Ascending aorta (tissue), 2 donors: ENCODE measurements around the gene MED14. TPM values are rescaled to one million over a fixed set of nuclear protein-coding genes. Genes with fewer than 3 reads are reported as not detected.

ENCODE experiments used
- DNase-seq, 2 donors: peaks; one replicate each; pipeline ENCODE4 v3.0.0-alpha.2; 2019; ENCODE audit warnings: low spot score in 2 of 2
- H3K27ac ChIP-seq, 2 donors: fragments of 200-600 bp; sonication (generic); one replicate each; pipeline ENCODE4 v1.5.1; 2016 to 2017; ENCODE audit warnings: mild to moderate bottlenecking in 1 of 2
- H3K27me3 ChIP-seq: fragments of 200-600 bp; sonication (generic); one replicate; pipeline ENCODE4 v1.5.1; 2017
- H3K36me3 ChIP-seq, 2 donors: fragments of 200-600 bp; sonication (generic); one replicate each; pipeline ENCODE4 v1.5.1; 2016
- H3K4me1 ChIP-seq, 2 donors: fragments of 200-600 bp; sonication (generic); one replicate each; pipeline ENCODE4 v1.5.1; 2016 to 2017; ENCODE audit warnings: mild to moderate bottlenecking in 1 of 2
- H3K4me3 ChIP-seq, 2 donors: fragments of 200-600 bp; sonication (generic); one replicate each; pipeline ENCODE4 v1.5.1; 2016 to 2017; ENCODE audit warnings: mild to moderate bottlenecking in 1 of 2
- H3K9me3 ChIP-seq, 2 donors: fragments of 200-600 bp; sonication (generic); one replicate each; pipeline ENCODE4 v1.5.1; 2016
- intact Hi-C: fragments of 100-400 bp; cut with DNase I; formaldehyde crosslinking; loops from one replicate; pipeline ENCODE4 v1.15.1; 2023
- total RNA-seq: library from RNA; depleted of rRNA; stranded (reverse); fragments of >200 nt; gene quantifications from one replicate; pipeline ENCODE4 v1.1.0, GENCODE V29; 2016
- TF ChIP-seq, protein P1 (sequence below), 3 experiments: fragments of 200-600 bp in 2 of 3; fragments of 450-650 bp in 1 of 3; sonication (generic) in 2 of 3; IDR thresholded peaks; one replicate each; pipeline ENCODE4 v1.5.1; 2016 to 2019; ENCODE audit warnings: antibody characterized with exemption in 3 of 3, mild to moderate bottlenecking in 1 of 3, moderate library complexity in 1 of 3

Gene MED14
- total RNA-seq, 1 donor from 2014 or later, result 10.5 TPM

DNA sequence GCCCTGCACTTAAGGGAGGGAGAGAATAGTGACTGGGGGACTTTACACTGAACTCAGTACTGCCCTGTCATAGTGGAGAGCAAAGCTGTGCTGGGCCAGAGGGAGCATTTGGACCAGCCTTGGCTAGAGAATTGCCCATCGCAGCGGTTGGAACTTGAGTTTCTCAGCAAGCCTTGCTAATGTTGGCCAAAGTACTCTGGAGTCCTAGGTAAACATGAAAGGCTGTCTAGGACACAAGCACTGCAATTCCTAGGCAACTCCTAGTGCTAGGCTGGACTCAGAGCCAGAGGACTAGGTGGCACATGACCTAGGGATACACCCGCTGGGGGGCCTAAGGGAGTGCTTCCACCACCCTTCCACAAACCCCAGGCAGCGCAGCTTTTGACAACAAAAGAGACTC lies 15.0 kb downstream of the MED14 start:
- DNase-seq, result no peak
- TF ChIP-seq, protein P1, sequence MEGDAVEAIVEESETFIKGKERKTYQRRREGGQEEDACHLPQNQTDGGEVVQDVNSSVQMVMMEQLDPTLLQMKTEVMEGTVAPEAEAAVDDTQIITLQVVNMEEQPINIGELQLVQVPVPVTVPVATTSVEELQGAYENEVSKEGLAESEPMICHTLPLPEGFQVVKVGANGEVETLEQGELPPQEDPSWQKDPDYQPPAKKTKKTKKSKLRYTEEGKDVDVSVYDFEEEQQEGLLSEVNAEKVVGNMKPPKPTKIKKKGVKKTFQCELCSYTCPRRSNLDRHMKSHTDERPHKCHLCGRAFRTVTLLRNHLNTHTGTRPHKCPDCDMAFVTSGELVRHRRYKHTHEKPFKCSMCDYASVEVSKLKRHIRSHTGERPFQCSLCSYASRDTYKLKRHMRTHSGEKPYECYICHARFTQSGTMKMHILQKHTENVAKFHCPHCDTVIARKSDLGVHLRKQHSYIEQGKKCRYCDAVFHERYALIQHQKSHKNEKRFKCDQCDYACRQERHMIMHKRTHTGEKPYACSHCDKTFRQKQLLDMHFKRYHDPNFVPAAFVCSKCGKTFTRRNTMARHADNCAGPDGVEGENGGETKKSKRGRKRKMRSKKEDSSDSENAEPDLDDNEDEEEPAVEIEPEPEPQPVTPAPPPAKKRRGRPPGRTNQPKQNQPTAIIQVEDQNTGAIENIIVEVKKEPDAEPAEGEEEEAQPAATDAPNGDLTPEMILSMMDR (IDR thresholded peaks at IDR 0.05), result no peak
- Histone ChIP-seq H3K9me3 (no peaks in the 10 kb centered on the region), H3K36me3 (no peaks in the 10 kb centered on the region), H3K4me1 (no peaks in the 10 kb centered on the region), H3K27ac (peak overlapping the region in 1 of 2 donors; percentile 16), H3K27me3 (no peaks in the 10 kb centered on the region), H3K4me3 (no peak overlapping the region)
- intact Hi-C loops, result no loop called here

DNA sequence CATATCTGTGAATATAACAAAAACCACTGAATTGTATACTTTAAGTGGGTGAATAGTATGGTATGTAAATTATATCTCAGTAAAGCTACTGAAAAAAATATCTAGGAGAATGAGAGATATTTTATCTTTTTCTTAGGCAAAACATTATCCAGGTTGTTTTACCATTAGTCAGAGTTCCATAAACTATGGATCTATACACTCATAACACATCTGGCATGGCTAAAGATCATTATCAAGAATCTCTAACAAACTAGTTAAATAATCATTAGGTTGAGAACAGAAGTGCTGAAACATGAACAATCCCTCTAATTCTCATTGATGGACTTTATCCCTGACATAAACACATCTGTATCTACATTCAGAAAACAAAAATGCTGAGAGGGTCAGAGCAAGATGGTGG lies 15.6 kb downstream of the MED14 start:
- intact Hi-C loops, result no loop called here
- TF ChIP-seq, protein P1 (IDR thresholded peaks at IDR 0.05), result no peak

DNA sequence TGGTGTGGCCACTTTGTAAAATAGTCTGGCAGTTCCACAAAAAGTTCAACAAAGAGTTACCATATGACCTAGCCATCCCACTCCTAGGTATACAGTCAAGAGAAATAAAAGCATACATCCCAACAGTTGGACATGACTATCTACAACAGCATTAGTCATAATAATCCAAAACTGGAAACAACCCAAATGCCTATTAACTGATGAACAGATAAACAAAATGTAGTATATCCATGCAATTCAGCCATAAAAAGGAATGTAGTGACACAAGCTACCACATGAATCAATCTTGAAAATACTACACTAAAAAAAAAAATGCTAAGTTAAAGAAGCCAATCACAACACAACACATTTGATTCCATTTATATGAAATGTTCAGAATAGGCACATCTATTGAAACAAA lies 16.1 kb downstream of the MED14 start:
- DNase-seq, result no peak
- TF ChIP-seq, protein P1 (IDR thresholded peaks at IDR 0.05), result no peak
- Histone ChIP-seq H3K4me1 (no peaks in the 10 kb centered on the region), H3K27ac (no peak overlapping the region), H3K4me3 (no peak overlapping the region), H3K9me3 (no peaks in the 10 kb centered on the region), H3K27me3 (no peaks in the 10 kb centered on the region), H3K36me3 (no peaks in the 10 kb centered on the region)
- intact Hi-C loops, result no loop called here

More for the DNA sequence above, 15.6 kb downstream of the MED14 start:
- no peak for DNase-seq
- Histone ChIP-seq H3K27ac (no peak overlapping the region), H3K27me3 (no peaks in the 10 kb centered on the region), H3K36me3 (no peaks in the 10 kb centered on the region), H3K4me1 (no peaks in the 10 kb centered on the region), H3K4me3 (no peak overlapping the region), H3K9me3 (no peaks in the 10 kb centered on the region)

DNA sequence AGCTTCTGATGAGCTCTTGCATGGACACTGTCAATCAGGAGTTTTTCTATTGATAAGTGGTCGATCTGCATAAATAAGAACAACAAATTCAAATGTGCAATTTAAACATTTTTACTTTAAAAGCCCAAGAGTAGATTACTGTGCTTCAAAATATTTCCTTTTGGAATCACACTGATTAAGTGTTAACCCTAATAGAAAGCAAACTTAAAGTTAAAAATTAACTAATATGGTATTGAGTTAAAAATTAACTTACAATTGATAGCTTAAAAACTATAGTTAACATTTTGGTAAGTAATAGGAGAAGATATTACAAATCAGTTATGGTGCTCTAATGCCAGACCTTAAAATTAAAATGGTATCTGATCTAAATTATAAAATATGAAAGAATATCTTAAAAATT lies 25.9 kb downstream of the MED14 start:
- Histone ChIP-seq H3K4me3 (no peak overlapping the region), H3K9me3 (no peaks in the 10 kb centered on the region), H3K27ac (no peak overlapping the region), H3K27me3 (no peaks in the 10 kb centered on the region), H3K36me3 (peaks cover 4 to 27% of the 10 kb centered on the region in 2 donors), H3K4me1 (no peaks in the 10 kb centered on the region)
- TF ChIP-seq, protein P1 (IDR thresholded peaks at IDR 0.05), result no peak
- intact Hi-C loops, result no loop called here
- no peak for DNase-seq

DNA sequence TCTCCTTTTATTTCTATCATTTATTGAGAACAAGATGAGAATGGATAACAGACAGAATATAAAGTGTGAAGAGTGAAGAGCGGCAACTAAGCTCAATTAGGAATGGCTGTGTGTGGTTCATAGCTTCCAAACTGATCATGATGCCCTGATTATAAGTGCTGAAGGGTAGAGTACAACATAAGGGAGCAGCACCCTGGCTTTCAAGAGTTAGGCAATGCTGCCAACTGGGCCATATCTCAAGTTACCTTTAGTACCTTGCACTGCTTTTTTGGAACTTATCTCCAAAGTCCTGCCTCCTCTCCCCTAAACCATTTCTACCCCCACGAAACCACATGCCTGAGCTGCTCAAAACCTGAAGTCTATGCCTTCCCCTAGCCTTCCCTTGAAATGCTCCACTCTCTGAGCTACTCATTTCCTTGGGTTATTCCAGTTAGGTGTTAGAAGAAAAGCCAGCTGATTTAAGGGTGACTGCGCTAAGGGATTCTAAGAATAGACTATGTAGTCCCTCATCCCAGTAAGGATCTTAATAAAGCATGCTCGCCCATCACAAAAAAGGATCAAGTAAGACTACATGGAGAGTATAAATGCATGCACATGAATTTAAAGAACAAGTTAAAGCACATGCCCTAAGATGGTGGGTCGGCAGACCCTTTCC lies 29.6 kb downstream of the MED14 start:
- no peak overlapping the region for H3K4me3 ChIP-seq
- no peaks in the 10 kb centered on the region for H3K9me3 ChIP-seq
- intact Hi-C loops, result no loop called here
- no peak for DNase-seq
- H3K4me1 ChIP-seq, result no peaks in the 10 kb centered on the region
- TF ChIP-seq, protein P1 (IDR thresholded peaks at IDR 0.05), result no peak
- H3K27ac ChIP-seq, result no peak overlapping the region
- peaks cover 4 to 5% of the 10 kb centered on the region in 2 donors for H3K36me3 ChIP-seq
- H3K27me3 ChIP-seq, result peaks cover 5% of the 10 kb centered on the region
